DMS 273 treated with DMSO at 0.1 percent for 48 hours (cell line): ENCODE data around the gene PRR20G.
"Not testable (repeated sequence)": the region's sequence is repeated elsewhere in the genome, so short reads cannot be mapped to it uniquely, and the experiment has no call there.

Source experiments
- DNase-seq: peaks from one replicate; lab custom pipeline; 2025; lab: John Stamatoyannopoulos, UW

PRR20G gene

DNA sequence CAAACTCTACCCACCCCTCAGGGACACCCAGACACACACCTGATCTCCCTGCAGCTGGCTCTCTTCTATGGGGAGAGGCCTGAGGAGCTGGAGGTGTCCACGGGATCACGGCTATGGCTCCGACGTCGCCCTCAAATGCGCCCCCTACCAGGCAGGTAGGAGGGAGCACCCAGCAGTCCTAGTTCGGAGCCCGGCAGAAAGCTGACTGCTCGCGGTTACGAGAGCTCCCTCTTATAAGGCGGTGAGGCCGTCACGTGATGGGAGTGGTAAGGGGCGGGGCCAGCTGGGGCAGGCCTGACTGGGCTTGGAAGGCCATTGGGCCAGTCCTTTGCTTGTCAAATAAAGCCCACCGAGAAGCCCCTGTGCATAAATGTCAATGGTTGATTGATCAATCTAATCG is at the start of gene PRR20G:
TSS of gene PRR20G (minus strand) at position 207 of the 400 bp plus-strand sequence. CDS start 681 bp downstream, outside the sequence.
- no peak for DNase-seq

DNA sequence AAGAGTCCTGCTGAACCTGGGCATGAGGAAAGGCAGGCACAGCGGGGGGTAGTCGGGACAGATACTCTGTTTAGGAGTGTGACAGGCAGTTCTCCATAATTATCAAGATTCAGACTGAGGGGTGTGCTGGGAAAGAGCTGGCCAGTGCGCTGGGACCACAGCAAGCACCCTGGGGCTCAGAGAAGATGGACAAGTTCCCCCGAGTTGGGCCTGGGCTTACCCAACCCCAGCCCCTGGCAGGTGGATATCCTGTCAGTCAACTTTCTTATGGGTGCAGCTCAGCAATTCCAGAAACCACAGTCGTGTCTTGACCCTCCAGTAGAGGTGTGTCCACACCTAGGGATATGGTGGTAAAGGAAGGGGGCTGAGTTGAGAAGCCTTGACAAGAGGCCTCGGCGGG is 49.2 kb upstream of the PRR20G start:
- DNase-seq = no peak

GRCh38 chr3:127336101-127336500 is 48.3 kb upstream of the PRR20G start:
- DNase-seq = no peak

DNA sequence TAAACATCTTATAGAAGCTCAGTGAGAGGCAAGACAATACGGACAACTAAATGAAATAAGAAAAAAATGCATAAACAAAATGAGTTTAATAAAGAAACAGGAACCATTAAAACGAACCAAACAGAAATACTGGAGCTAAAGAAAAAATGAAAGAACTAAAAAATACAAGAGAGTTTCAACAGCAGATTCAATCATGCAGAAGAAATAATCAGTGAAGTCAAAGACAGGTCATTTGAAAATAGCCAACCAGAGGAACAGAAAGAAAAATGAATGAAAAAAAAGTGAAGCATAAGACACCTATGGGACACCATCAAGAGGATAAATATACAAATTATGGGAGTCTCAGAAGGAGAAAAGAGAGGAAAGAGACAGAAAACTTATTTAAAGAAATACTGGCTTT is 42.5 kb upstream of the PRR20G start:
- no peak for DNase-seq

GRCh38 chr3:127329631-127330285 is 41.9 kb upstream of the PRR20G start:
- DNase-seq = no peak

- peak; percentile 74 for DNase-seq
Measured at GRCh38 chr3:127328421-127328820, 40.6 kb upstream of the PRR20G start.

DNA sequence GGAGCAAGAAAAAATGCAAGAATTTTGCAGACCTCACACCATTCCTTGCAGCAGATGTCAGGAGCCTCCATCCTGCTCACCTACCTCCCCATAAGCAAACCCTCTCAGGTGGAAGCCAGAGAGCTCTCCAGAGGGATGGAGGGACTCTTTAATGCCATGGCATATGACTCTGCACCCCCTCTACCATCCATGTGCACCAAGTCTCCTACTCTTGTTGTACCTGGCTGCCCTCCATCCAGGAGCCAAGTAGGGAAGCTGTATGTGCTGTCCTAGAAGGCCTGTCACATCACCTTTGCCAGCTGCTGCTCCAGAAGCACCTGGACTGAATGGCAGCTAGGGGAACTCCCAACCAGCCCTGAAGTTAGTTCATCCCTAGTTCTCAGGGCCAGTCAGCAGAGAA is 38.5 kb upstream of the PRR20G start:
- no peak for DNase-seq

DNA sequence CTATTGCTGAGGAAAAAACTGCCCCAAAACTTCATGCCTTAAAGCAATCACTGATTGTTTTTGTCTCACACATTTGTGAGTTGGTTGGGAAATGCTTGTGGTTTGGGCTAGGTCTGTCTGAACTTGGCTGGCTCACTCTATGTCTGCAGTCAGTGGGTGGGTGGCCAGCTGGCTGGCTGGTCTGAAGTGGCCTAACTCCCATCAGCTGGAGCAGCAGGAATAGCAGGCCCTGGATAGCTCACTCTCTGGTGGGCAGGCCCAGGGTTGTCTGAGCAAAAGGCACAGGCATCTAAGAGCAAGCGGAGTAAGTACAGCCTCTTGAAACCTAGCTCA is 37.7 kb upstream of the PRR20G start:
- DNase-seq = no peak

GRCh38 chr3:127324913-127325628 is 37.2 kb upstream of the PRR20G start:
- no peak for DNase-seq

DNA sequence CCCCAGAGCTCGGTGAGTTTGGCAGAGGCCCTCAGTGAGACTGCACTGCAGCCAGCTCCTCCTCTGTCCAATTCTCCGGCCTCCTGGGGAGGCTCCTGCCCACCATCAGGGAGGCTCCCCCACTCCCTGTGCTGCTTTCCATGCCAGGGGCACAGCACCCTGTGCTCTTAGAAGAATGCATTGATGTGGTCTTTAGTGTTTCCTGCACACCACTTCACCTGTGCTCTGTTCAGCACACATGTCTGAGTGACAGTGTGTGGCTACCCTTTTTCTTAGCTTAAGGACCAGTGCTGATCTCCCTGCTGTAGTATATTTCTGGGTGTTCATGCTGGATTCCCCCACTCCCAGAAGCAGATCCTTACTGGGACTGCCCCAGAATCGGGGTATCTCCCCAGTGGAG is 36.2 kb upstream of the PRR20G start:
- no peak for DNase-seq

DNA sequence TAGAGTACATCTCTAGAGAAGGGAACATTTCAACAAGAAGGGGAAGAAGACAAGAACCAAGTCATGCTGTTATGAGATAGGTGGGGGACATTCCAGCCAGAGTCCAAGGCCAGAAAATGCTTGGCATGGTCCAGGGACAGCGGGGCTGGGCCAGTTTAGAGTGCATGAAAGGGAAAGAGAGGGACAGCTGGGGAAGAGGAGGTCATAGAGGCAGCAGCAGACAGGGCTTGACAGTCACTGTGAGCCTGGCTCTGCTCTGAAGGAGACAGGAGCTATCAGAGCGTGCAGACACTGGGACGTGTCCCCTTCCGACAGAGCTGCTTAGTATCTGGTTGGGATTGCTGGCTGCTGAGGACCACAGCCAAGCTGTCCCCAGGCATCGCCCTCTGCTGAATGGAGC is 35.7 kb upstream of the PRR20G start:
- DNase-seq = no peak

GRCh38 chr3:127321371-127321770 is 33.5 kb upstream of the PRR20G start:
- no peak for DNase-seq

GRCh38 chr3:127320529-127321121 is 32.8 kb upstream of the PRR20G start:
- DNase-seq = no peak

GRCh38 chr3:127316685-127317084 is 28.8 kb upstream of the PRR20G start:
- no peak for DNase-seq

- no peak for DNase-seq
Measured at GRCh38 chr3:127312818-127313217, 25.0 kb upstream of the PRR20G start.

- not testable (repeated sequence) for DNase-seq
Measured at GRCh38 chr3:127308821-127309220, 21.0 kb upstream of the PRR20G start.

DNA sequence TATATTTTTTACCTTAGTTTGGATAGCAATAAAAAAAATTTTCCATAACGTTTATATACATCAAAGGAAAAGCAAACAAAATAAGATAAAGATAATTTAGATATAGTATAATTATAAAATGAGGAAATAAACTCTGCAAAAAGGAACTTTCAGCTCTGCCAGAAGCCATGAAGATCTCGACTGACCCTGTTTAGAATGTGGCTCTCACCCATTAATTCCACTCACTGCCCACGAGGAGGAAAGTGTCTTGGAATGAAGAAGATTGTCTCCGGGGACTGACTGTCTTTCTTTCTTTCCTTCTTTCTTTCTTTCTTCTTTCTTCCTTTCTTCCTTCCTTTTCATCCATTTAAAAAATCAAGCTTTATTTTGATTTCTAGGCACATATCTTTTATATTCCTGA is 20.1 kb upstream of the PRR20G start:
- DNase-seq = no peak

DNA sequence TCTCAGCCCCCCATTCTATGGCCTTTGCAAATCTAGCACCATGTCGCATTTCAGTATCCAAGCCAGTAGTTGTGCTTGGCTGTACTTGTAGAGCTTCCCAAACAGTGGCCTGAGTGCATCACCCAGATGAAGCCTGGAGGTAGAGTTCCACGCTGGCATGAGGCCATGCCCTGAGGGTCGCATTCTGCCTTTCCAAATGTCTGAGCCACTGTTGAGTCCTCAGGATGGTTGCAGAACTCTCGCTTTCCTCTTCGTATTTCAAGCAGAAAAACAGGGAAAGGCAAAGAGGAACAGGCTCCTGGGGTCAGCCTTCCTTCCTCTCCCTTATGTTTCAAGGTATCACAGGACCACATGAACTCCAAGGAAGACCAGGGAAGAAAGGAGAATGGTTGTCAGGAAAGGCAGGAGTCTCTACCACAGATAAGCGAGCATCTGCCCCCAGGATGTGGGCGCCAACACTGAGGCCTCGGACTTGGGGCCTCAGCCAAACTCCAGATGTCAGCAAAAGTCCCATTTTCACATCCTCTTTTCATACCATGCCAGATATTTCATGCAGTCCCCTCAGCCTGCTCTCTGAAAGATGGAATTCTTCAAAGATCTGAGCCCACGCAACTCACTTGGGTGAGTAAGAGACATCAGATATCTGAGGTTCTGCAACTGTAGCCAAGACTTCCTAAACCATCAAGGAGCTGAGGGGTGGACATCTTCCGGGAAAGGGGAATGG is 19.4 kb upstream of the PRR20G start:
- DNase-seq = no peak

- DNase-seq = no peak
Measured at GRCh38 chr3:127306361-127307111, 18.7 kb upstream of the PRR20G start.

GRCh38 chr3:127305499-127306060 is 17.7 kb upstream of the PRR20G start:
- no peak for DNase-seq

GRCh38 chr3:127304121-127304744 is 16.4 kb upstream of the PRR20G start:
- DNase-seq = no peak
